GM12878 (cell line): Measurements from ENCODE around the gene DDX56. TPM values are rescaled to one million over a fixed set of nuclear protein-coding genes. Genes with fewer than 3 reads are reported as not detected.
A peak's percentile ranks its signal among the peaks of the same experiment; 100 is the strongest.

ENCODE experiments used
- BHLHE40 ChIP-seq, 2 experiments: fragments of 450-650 bp in 1 of 2; IDR thresholded peaks; 2 replicates each; pipeline ENCODE4 v1.6.1; 2011 to 2017; ENCODE audit warnings: low read depth in 2 of 2, borderline replicate concordance in 1 of 2, improper control_type of control experiment in 1 of 2, low read length in 1 of 2, mild to moderate bottlenecking in 1 of 2
- FOXM1 ChIP-seq: IDR thresholded peaks from 2 replicates; pipeline ENCODE4 v1.6.1; 2012; ENCODE audit warnings: low read depth, mild to moderate bottlenecking, inconsistent platforms, low read length, moderate library complexity
- LARP7 ChIP-seq: fragments of 450-650 bp; IDR thresholded peaks from 2 replicates; pipeline ENCODE4 v1.6.1; 2017; ENCODE audit warnings: mild to moderate bottlenecking
- polyA plus RNA-seq, 11 experiments: library from polyadenylated mRNA; depleted of rRNA in 4 of 11; unstranded in 6 of 11; stranded (reverse) in 5 of 11; fragments of >200 nt; fragmentation: Nextera tagmentation in 4 of 11; fragmentation: Illumina TruSeq in 1 of 11; extraction: Ambion mirVana in 4 of 11; extraction: Trizol in 1 of 11; gene quantifications; 1 replicate in 1 of 11; 2 replicates in 10 of 11; pipeline versions ENCODE4 v1.2.1 to v1.2.3, GENCODE V29; 2011 to 2016; ENCODE audit warnings: inconsistent platforms in 2 of 11, missing spikeins in 2 of 11, low read depth in 1 of 11
- total RNA-seq, 4 experiments: library from RNA; depleted of rRNA in 3 of 4; stranded (reverse); fragments of >200 nt in 3 of 4; fragmentation: Illumina TruSeq in 1 of 4; extraction: Trizol in 1 of 4; gene quantifications; 2 replicates each; pipeline versions ENCODE4 v1.2.1 to v1.2.3, GENCODE V29; 2013 to 2021
- TF ChIP-seq, protein P1 (sequence below): fragments of 450-650 bp; IDR thresholded peaks from 2 replicates; pipeline ENCODE4 v1.6.1; 2017; ENCODE audit warnings: mild to moderate bottlenecking, low read depth, inconsistent platforms; ENCODE audit not compliant: poor library complexity, severe bottlenecking
- TF ChIP-seq, protein P2 (sequence below), 3 experiments: IDR thresholded peaks in 2 of 3; conservative IDR thresholded peaks in 1 of 3; 2 replicates each; pipeline ENCODE4 v1.5.1; 2011; ENCODE audit warnings: low read depth in 3 of 3, low read length in 3 of 3, mild to moderate bottlenecking in 3 of 3, control low read depth in 2 of 3, moderate library complexity in 2 of 3, inconsistent platforms in 1 of 3, mixed read lengths in 1 of 3; ENCODE audit not compliant: control insufficient read depth in 2 of 3, insufficient read depth in 1 of 3; ENCODE audit errors: extremely low read depth in 1 of 3
- TF ChIP-seq, protein P3 (sequence below): fragments of 450-650 bp; IDR thresholded peaks from 2 replicates; pipeline ENCODE4 v1.6.1; 2016; ENCODE audit warnings: mild to moderate bottlenecking, moderate library complexity, borderline replicate concordance

Gene DDX56
- total and polyA plus RNA-seq, 10 of the 15 experiments (the other 5 are each of a cell fraction or from before 2014, with no cell fraction given): 19.8 to 136 (median 81.3) TPM

DNA sequence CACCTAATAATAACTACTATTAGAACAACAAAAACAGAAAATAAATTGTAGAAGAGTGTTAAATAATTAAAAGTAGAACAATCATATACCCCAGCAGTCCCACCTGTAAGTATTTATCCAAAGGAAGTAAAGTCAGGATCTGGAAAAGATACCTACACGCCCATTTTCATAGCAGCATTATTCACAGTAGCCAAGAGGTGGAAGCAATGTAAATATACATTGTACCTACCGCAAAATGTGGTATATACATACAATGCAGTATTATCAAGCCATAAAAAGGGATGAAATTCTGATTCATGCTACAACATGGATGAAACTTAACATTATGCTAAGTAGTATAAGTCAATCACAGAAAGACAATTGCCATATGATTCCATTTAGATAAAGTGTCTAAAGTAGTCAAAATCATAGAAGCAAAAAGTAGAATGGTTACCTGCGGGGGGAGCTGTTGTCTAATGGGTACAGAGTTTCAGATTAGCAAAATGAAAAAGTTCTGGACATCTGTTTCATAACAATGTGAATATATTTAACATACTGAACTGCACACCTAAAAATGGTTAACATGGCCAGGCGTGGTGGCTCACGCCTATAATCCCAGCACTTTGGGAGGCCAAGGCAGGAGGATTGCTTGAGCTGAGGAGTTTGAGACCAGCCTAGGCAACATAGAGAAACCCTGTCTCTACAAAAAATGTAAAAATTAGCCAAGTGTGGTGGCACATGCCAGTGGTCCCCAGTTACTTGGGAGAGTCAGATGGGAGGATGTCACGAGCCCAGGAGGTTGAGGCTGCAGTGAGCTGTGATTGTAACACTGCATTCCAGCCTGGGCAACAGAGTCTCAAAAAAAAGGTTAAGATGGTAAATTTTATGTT is 14.4 kb upstream of the DDX56 start (continued):
- TF ChIP-seq, protein P1, sequence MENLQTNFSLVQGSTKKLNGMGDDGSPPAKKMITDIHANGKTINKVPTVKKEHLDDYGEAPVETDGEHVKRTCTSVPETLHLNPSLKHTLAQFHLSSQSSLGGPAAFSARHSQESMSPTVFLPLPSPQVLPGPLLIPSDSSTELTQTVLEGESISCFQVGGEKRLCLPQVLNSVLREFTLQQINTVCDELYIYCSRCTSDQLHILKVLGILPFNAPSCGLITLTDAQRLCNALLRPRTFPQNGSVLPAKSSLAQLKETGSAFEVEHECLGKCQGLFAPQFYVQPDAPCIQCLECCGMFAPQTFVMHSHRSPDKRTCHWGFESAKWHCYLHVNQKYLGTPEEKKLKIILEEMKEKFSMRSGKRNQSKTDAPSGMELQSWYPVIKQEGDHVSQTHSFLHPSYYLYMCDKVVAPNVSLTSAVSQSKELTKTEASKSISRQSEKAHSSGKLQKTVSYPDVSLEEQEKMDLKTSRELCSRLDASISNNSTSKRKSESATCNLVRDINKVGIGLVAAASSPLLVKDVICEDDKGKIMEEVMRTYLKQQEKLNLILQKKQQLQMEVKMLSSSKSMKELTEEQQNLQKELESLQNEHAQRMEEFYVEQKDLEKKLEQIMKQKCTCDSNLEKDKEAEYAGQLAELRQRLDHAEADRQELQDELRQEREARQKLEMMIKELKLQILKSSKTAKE: peak; percentile 24
- TF ChIP-seq LARP7: no peak
- TF ChIP-seq, protein P2, sequence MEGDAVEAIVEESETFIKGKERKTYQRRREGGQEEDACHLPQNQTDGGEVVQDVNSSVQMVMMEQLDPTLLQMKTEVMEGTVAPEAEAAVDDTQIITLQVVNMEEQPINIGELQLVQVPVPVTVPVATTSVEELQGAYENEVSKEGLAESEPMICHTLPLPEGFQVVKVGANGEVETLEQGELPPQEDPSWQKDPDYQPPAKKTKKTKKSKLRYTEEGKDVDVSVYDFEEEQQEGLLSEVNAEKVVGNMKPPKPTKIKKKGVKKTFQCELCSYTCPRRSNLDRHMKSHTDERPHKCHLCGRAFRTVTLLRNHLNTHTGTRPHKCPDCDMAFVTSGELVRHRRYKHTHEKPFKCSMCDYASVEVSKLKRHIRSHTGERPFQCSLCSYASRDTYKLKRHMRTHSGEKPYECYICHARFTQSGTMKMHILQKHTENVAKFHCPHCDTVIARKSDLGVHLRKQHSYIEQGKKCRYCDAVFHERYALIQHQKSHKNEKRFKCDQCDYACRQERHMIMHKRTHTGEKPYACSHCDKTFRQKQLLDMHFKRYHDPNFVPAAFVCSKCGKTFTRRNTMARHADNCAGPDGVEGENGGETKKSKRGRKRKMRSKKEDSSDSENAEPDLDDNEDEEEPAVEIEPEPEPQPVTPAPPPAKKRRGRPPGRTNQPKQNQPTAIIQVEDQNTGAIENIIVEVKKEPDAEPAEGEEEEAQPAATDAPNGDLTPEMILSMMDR (IDR thresholded peaks at IDR 0.05 in 2 of 3, conservative IDR thresholded peaks at IDR 0.05 in 1 of 3; ENCODE audit: control insufficient read depth in 2 of 3, extremely low read depth in 1 of 3, insufficient read depth in 1 of 3, low read depth in 3 of 3, low read length in 3 of 3): peak; percentile 62 to 77 (median 64); a peak in 5 of 6 replicates
- TF ChIP-seq, protein P3, sequence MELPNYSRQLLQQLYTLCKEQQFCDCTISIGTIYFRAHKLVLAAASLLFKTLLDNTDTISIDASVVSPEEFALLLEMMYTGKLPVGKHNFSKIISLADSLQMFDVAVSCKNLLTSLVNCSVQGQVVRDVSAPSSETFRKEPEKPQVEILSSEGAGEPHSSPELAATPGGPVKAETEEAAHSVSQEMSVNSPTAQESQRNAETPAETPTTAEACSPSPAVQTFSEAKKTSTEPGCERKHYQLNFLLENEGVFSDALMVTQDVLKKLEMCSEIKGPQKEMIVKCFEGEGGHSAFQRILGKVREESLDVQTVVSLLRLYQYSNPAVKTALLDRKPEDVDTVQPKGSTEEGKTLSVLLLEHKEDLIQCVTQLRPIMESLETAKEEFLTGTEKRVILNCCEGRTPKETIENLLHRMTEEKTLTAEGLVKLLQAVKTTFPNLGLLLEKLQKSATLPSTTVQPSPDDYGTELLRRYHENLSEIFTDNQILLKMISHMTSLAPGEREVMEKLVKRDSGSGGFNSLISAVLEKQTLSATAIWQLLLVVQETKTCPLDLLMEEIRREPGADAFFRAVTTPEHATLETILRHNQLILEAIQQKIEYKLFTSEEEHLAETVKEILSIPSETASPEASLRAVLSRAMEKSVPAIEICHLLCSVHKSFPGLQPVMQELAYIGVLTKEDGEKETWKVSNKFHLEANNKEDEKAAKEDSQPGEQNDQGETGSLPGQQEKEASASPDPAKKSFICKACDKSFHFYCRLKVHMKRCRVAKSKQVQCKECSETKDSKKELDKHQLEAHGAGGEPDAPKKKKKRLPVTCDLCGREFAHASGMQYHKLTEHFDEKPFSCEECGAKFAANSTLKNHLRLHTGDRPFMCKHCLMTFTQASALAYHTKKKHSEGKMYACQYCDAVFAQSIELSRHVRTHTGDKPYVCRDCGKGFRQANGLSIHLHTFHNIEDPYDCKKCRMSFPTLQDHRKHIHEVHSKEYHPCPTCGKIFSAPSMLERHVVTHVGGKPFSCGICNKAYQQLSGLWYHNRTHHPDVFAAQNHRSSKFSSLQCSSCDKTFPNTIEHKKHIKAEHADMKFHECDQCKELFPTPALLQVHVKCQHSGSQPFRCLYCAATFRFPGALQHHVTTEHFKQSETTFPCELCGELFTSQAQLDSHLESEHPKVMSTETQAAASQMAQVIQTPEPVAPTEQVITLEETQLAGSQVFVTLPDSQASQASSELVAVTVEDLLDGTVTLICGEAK: no peak
- TF ChIP-seq FOXM1: 0 out of 2 replicates have a peak, but pooled peaks have one; percentile 23
- peak in 1 of 2 experiments; percentile 47; a peak in 1 of 4 replicates for TF ChIP-seq BHLHE40 (IDR thresholded peaks at IDR 0.05; ENCODE audit: borderline replicate concordance in 1 of 2, low read depth in 2 of 2, low read length in 1 of 2)
